H9 (cell line): ENCODE results near the gene POC1B. TPM values are rescaled to one million over a fixed set of nuclear protein-coding genes. Genes with fewer than 3 reads are reported as not detected.

Experiments
- DNase-seq: peaks from one replicate; pipeline ENCODE4 v3.0.0-alpha.2; 2017
- H2AFZ ChIP-seq: one replicate; pipeline ENCODE4 v1.6.1; 2013; ENCODE audit warnings: mild to moderate bottlenecking, low read length, control low read depth, moderate library complexity
- H2AK5ac ChIP-seq: 2 replicates; pipeline ENCODE4 v1.6.1; 2013; ENCODE audit warnings: low read length, control low read depth, mixed read lengths; ENCODE audit not compliant: insufficient read length
- H2BK120ac ChIP-seq: one replicate; pipeline ENCODE4 v1.6.1; 2013; ENCODE audit warnings: low read depth, mild to moderate bottlenecking, low read length, control low read depth, inconsistent platforms; ENCODE audit not compliant: poor library complexity, severe bottlenecking
- H2BK12ac ChIP-seq: 2 replicates; pipeline ENCODE4 v1.6.1; 2013; ENCODE audit warnings: low read length, control low read depth, mixed read lengths, low read depth; ENCODE audit not compliant: insufficient read length
- H2BK15ac ChIP-seq: 2 replicates; pipeline ENCODE4 v1.6.1; 2013; ENCODE audit warnings: low read depth, low read length, control low read depth
- H2BK20ac ChIP-seq: one replicate; pipeline ENCODE4 v1.6.1; 2013; ENCODE audit warnings: low read depth, mild to moderate bottlenecking, low read length, control low read depth, inconsistent platforms; ENCODE audit not compliant: poor library complexity, severe bottlenecking
- H2BK5ac ChIP-seq: 2 replicates; pipeline ENCODE4 v1.6.1; 2013; ENCODE audit warnings: low read length, control low read depth, mixed read lengths; ENCODE audit not compliant: insufficient read length
- H3K14ac ChIP-seq: 2 replicates; pipeline ENCODE4 v1.6.1; 2013; ENCODE audit warnings: low read length, control low read depth; ENCODE audit not compliant: insufficient read depth
- H3K18ac ChIP-seq: 2 replicates; pipeline ENCODE4 v1.6.1; 2013; ENCODE audit warnings: low read depth, mild to moderate bottlenecking, mixed read lengths, low read length, control low read depth; ENCODE audit not compliant: insufficient read length
- H3K23ac ChIP-seq: 2 replicates; pipeline ENCODE4 v1.6.1; 2013; ENCODE audit warnings: low read length, control low read depth, mixed read lengths, low read depth; ENCODE audit not compliant: insufficient read length
- H3K23me2 ChIP-seq: 2 replicates; pipeline ENCODE4 v1.6.1; 2013; ENCODE audit warnings: low read depth, mild to moderate bottlenecking, mixed read lengths, low read length, control low read depth; ENCODE audit not compliant: insufficient read length, poor library complexity, severe bottlenecking
- H3K27ac ChIP-seq: 2 replicates; pipeline ENCODE4 v1.5.1; 2013; ENCODE audit warnings: low read length, control low read depth, mixed read lengths, low read depth; ENCODE audit not compliant: insufficient read length
- H3K27me3 ChIP-seq: 2 replicates; pipeline ENCODE4 v1.6.1; 2013; ENCODE audit warnings: low read length, control low read depth, inconsistent platforms; ENCODE audit not compliant: insufficient read depth
- H3K4ac ChIP-seq: 2 replicates; pipeline ENCODE4 v1.6.1; 2013; ENCODE audit warnings: low read depth, mild to moderate bottlenecking, control low read depth, inconsistent platforms, low read length, moderate library complexity
- H3K4me1 ChIP-seq: 2 replicates; pipeline ENCODE4 v1.6.1; 2013; ENCODE audit warnings: low read length, control low read depth, inconsistent platforms; ENCODE audit not compliant: insufficient read depth
- H3K4me2 ChIP-seq: 2 replicates; pipeline ENCODE4 v1.6.1; 2013; ENCODE audit warnings: low read length, control low read depth, mixed read lengths; ENCODE audit not compliant: insufficient read length, insufficient read depth
- H3K56ac ChIP-seq: 2 replicates; pipeline ENCODE4 v1.6.1; 2013; ENCODE audit warnings: low read depth, mild to moderate bottlenecking, mixed read lengths, low read length, control low read depth; ENCODE audit not compliant: insufficient read length
- H3K79me1 ChIP-seq: 2 replicates; pipeline ENCODE4 v1.6.1; 2013; ENCODE audit warnings: low read depth, mild to moderate bottlenecking, moderate library complexity, low read length, control low read depth, inconsistent platforms; ENCODE audit not compliant: insufficient read depth, poor library complexity, severe bottlenecking
- H3K79me2 ChIP-seq: 2 replicates; pipeline ENCODE4 v1.6.1; 2013; ENCODE audit warnings: low read length, control low read depth, inconsistent platforms; ENCODE audit not compliant: insufficient read depth
- H3K9ac ChIP-seq: 2 replicates; pipeline ENCODE4 v1.6.1; 2013; ENCODE audit warnings: low read length, control low read depth, mixed read lengths; ENCODE audit not compliant: insufficient read length; ENCODE audit errors: extremely low read depth
- H3K9me3 ChIP-seq: one replicate; pipeline ENCODE4 v1.6.1; 2013; ENCODE audit warnings: low read depth, low read length, inconsistent platforms; ENCODE audit not compliant: control insufficient read depth
- H3T11ph ChIP-seq: one replicate; pipeline ENCODE4 v1.6.1; 2013; ENCODE audit warnings: mild to moderate bottlenecking, low read length, control low read depth, inconsistent platforms
- H4K20me1 ChIP-seq: one replicate; pipeline ENCODE4 v1.6.1; 2013; ENCODE audit not compliant: control insufficient read depth, insufficient read length, insufficient read depth
- H4K5ac ChIP-seq: 2 replicates; pipeline ENCODE4 v1.6.1; 2013; ENCODE audit warnings: low read depth, mild to moderate bottlenecking, mixed read lengths, low read length, control low read depth; ENCODE audit not compliant: insufficient read length
- H4K8ac ChIP-seq: replicated peaks from 2 replicates; pipeline ENCODE4 v1.6.1; 2013; ENCODE audit warnings: low read length, control low read depth, mixed read lengths, low read depth; ENCODE audit not compliant: insufficient read length
- H4K91ac ChIP-seq: 2 replicates; pipeline ENCODE4 v1.6.1; 2013; ENCODE audit warnings: low read depth, mild to moderate bottlenecking, moderate library complexity, mixed read lengths, low read length, control low read depth; ENCODE audit not compliant: insufficient read length
- H3K27ac Mint-ChIP-seq, 3 experiments: 2 replicates in 2 of 3; 3 replicates in 1 of 3; pipeline ENCODE4 v1.8.0; 2020 to 2021; ENCODE audit warnings: mixed read lengths in 3 of 3, mild to moderate bottlenecking in 1 of 3, moderate library complexity in 1 of 3
- H3K27me3 Mint-ChIP-seq: 2 replicates; pipeline ENCODE4 v1.8.0; 2021; ENCODE audit warnings: low read depth, mild to moderate bottlenecking, moderate library complexity, mixed read lengths
- H3K36me3 Mint-ChIP-seq, 3 experiments: 2 replicates in 2 of 3; 3 replicates in 1 of 3; pipeline ENCODE4 v1.8.0; 2020 to 2021; ENCODE audit warnings: low read depth in 3 of 3, mixed read lengths in 3 of 3; ENCODE audit not compliant: insufficient read depth in 1 of 3
- H3K4me1 Mint-ChIP-seq, 2 experiments: 2 replicates each; pipeline ENCODE4 v1.8.0; 2020; ENCODE audit warnings: mixed read lengths in 2 of 2
- H3K4me3 Mint-ChIP-seq, 2 experiments: 2 replicates in 1 of 2; 3 replicates in 1 of 2; pipeline ENCODE4 v1.8.0; 2020 to 2021; ENCODE audit warnings: mild to moderate bottlenecking in 2 of 2, mixed read lengths in 2 of 2, moderate library complexity in 1 of 2
- H3K9me3 Mint-ChIP-seq, 2 experiments: 2 replicates in 1 of 2; 3 replicates in 1 of 2; pipeline ENCODE4 v1.8.0; 2020; ENCODE audit warnings: mild to moderate bottlenecking in 2 of 2, mixed read lengths in 2 of 2, moderate library complexity in 1 of 2
- CTCF ChIP-seq: fragments of 200-600 bp; sonication (generic); conservative IDR thresholded peaks from 3 replicates; pipeline ENCODE4 v1.8.0; 2021; ENCODE audit warnings: antibody characterized with exemption, mild to moderate bottlenecking
- WGBS: extraction: QIAGEN DNeasy Blood & Tissue Kit; methylation state at CpG from one replicate; pipeline ENCODE4 v1.1.7; 2013; ENCODE audit warnings: missing lambda C conversion rate, low lambda C conversion rate, mixed read lengths; ENCODE audit not compliant: insufficient read length; ENCODE audit errors: extremely low coverage; 5-methylcytosine and 5-hydroxymethylcytosine counted together
- total RNA-seq: library from RNA; stranded (reverse); gene quantifications from 2 replicates; pipeline ENCODE4 v1.2.1, GENCODE V29; 2021

The POC1B gene
- total RNA-seq, 1 experiment from 2014 or later: 12.5 TPM

- no peak for TF ChIP-seq CTCF
- Histone ChIP-seq H3K9ac (no peak overlapping the region), H3K23ac (no peak overlapping the region), H3K18ac (no peak overlapping the region), H2AK5ac (no peak overlapping the region), H2BK20ac (no peak overlapping the region), H4K8ac (no peak overlapping the region), H4K5ac (no peak overlapping the region), H3K14ac (no peak overlapping the region), H4K91ac (no peak overlapping the region), H2AFZ (no peak overlapping the region), H2BK120ac (no peak overlapping the region), H3K56ac (no peak overlapping the region), H3K79me1 (no peaks in the 10 kb centered on the region), H3K79me2 (no peaks in the 10 kb centered on the region), H3K9me3 (no peaks in the 10 kb centered on the region), H3K4me1 (peaks cover 6% of the 10 kb centered on the region; the same call in 1 of the 2 replicates), H3K27ac (no peak overlapping the region), H2BK5ac (no peak overlapping the region), H2BK12ac (no peak overlapping the region), H3T11ph (no peak overlapping the region), H2BK15ac (no peak overlapping the region), H3K23me2 (no peaks in the 10 kb centered on the region), H3K4me2 (no peak overlapping the region), H3K27me3 (no peaks in the 10 kb centered on the region), H3K4ac (no peak overlapping the region), H4K20me1 (no peaks in the 10 kb centered on the region)
- no peaks in the 10 kb centered on the region for H3K36me3 Mint-ChIP-seq
- no peaks in the 10 kb centered on the region for H3K27me3 Mint-ChIP-seq
- no peaks in the 10 kb centered on the region for H3K9me3 Mint-ChIP-seq
- WGBS: no CpG with 5 or more reads among the region's 1 CpG
- no peak overlapping the region for H3K4me3 Mint-ChIP-seq
- DNase-seq: no peak
- peaks cover 25 to 30% of the 10 kb centered on the region in 2 experiments for H3K4me1 Mint-ChIP-seq
- H3K27ac Mint-ChIP-seq: no peak overlapping the region
Observed at GRCh38 chr12:89456565-89456964, 69.3 kb downstream of the POC1B start.
